ENCODE data around the gene MYT1. TPM values are rescaled to one million over a fixed set of nuclear protein-coding genes. Genes with fewer than 3 reads are reported as not detected.
A peak's percentile ranks its signal among the peaks of the same experiment; 100 is the strongest.

The MYT1 gene
- total RNA-seq, 1 donor from 2014 or later = not detected

DNA sequence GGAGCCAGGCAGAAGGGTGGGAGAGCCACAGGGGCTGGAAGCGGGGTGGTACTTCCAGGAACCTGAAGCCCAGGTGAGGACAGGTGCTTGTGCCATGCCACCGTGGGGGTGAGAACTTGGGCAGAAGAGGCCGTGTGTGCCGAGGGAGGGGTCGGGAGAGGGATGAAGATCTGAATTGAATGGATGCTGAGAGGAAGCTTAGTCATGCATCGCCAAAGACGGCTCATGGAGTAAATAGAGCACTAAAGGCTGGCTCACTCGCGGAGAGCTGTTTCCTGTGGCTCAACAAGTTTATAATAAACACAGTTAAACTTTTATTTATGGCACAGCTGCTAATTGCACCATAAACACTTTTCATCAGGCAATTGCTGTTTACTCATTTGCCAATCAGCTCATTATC is 21.7 kb upstream of the MYT1 start:
- ATAC-seq (no peak), DNase-seq (peak; percentile 13)
- Histone ChIP-seq H3K36me3 (no peaks in the 10 kb centered on the region), H3K9me3 (no peaks in the 10 kb centered on the region), H3K4me1 (no peaks in the 10 kb centered on the region), H3K4me3 (no peak overlapping the region), H3K27ac (no peak overlapping the region), H3K27me3 (ENCODE audit: low read depth) (peaks cover 19% of the 10 kb centered on the region)
- intact Hi-C loops (cut with DNase I) = no loop called here
- TF ChIP-seq, protein P1, sequence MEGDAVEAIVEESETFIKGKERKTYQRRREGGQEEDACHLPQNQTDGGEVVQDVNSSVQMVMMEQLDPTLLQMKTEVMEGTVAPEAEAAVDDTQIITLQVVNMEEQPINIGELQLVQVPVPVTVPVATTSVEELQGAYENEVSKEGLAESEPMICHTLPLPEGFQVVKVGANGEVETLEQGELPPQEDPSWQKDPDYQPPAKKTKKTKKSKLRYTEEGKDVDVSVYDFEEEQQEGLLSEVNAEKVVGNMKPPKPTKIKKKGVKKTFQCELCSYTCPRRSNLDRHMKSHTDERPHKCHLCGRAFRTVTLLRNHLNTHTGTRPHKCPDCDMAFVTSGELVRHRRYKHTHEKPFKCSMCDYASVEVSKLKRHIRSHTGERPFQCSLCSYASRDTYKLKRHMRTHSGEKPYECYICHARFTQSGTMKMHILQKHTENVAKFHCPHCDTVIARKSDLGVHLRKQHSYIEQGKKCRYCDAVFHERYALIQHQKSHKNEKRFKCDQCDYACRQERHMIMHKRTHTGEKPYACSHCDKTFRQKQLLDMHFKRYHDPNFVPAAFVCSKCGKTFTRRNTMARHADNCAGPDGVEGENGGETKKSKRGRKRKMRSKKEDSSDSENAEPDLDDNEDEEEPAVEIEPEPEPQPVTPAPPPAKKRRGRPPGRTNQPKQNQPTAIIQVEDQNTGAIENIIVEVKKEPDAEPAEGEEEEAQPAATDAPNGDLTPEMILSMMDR (IDR thresholded peaks at IDR 0.05) = no peak

DNA sequence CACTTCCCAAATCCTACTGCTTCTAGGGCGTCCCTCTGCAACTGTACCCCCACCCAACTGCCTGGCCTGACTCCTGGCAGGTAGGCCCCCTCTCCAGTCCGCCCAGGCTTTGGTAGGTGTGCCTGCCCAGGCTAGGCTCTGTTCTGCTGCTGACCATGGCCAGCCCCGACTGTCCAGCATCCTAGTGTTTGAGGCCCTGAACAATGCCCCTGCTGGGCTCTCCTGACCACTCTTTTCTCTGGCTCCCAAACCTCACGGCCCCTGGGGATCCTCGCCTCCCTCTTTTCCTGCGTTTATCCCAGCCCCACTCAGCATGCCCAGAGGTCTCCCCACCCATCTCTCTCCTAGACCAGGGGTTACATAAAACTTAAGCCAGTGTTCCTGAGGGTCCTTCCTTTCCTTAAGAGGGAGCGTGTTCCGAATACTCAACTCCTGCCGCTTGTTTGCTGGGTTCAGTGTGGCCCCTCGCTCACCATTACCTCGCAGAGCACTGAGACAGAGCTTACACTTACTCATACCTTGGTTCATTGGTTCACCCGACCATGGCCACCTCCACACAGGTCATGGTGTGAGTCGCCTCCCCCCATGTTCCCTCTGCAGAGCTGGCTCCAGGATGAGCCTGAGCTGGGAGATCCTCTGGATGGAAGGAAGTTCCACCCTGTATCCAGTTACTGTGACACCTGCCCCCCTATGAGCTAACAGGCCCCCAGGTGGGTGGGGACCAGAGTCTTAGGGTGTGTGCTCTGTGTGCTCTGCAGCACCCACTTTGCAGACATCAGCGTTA is 21.0 kb upstream of the MYT1 start:
- DNase-seq (peak; percentile 34), ATAC-seq (no peak)
- Histone ChIP-seq H3K9me3 (no peaks in the 10 kb centered on the region), H3K4me1 (no peaks in the 10 kb centered on the region), H3K27ac (no peak overlapping the region), H3K36me3 (no peaks in the 10 kb centered on the region), H3K4me3 (no peak overlapping the region), H3K27me3 (ENCODE audit: low read depth) (peaks cover 19% of the 10 kb centered on the region)
- intact Hi-C loops (cut with DNase I) = no loop called here
- TF ChIP-seq, protein P1 (IDR thresholded peaks at IDR 0.05) = no peak

DNA sequence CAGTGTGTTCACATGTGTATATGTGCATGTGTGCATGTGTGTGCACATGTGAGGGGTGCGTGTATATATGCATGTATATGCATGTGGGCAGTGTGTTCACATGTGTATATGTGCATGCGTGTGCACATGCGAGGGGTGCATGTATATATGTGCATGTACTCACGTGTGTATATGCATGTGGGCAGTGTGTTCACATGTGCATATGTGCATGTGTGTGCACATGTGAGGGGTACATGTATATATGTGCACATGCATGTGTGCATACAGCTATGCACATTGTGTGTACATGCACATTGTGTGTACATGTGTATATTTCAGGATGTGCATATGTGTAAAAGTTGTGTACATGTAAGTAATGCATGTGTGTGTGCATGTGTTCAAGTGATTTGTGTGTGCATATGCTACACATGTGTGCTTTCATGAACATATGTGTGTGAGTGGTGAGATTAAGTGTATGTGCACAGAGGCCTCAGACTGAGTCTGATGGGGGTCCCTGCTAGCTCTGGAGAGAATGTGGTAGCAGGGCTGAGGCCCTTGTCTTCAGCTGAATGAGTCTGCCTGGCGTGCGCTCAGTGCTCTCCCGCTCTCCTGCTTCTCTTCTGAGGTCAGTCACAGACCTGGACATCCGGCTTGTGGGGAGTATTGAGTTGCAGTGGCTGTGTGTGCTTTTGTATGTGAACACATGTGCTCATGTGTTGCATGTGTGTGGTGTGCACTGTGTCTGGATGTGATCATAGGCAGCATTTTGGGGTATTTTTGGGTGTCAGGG is 19.9 kb upstream of the MYT1 start:
- intact Hi-C loops (cut with DNase I) = no loop called here
- Histone ChIP-seq H3K27ac (no peak overlapping the region), H3K9me3 (no peaks in the 10 kb centered on the region), H3K4me1 (no peaks in the 10 kb centered on the region), H3K27me3 (ENCODE audit: low read depth) (peaks cover 19% of the 10 kb centered on the region), H3K36me3 (no peaks in the 10 kb centered on the region), H3K4me3 (no peak overlapping the region)
- peak; percentile 14 for DNase-seq
- TF ChIP-seq, protein P1 (IDR thresholded peaks at IDR 0.05) = no peak
- no peak for ATAC-seq

DNA sequence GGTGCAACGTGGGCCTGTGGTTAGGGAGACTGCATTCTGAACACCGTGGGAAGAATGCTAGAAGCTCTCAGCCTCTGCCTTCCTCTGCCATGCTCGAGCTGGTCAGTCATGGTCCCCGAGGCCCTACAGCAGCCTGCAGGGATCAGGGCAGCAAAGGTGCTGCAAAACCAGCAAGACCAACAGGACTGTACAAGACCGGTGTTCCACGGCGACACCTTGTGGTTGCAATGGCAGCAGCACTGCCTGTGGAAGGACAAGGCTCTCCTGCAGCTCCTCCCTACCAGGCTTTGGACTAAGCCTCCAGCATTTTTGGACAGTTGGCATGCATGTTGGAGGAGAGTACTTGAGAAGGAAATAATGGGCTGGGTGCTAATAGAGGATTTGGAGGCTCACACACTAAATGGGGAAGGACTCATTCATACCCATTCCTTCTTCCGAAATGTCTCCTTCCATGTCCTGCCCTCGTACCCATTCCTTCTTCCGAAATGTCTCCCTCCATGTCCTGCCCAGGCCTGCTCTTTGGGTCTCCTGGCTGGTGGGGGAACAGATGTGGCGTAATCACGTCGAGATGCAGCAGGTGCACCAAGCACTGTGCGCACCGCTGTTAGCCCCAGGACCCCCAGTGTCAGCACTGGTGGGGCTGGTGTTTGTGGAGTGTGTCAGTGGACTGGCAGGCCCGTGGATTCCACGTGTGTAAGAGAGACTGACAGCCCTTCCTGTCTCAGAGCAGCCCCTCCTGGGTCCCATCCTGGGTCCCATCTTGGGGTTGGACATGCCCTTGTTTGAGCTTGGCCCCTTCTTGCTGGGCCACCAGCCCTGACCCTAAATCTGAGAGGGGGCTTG is 18.6 kb upstream of the MYT1 start:
- intact Hi-C loops (cut with DNase I) = no loop called here
- TF ChIP-seq, protein P1 (IDR thresholded peaks at IDR 0.05) = no peak
- no peak for ATAC-seq
- H3K9me3 ChIP-seq = no peaks in the 10 kb centered on the region
- peaks cover 18% of the 10 kb centered on the region for H3K27me3 ChIP-seq (ENCODE audit: low read depth)
- H3K36me3 ChIP-seq = no peaks in the 10 kb centered on the region
- H3K27ac ChIP-seq = no peak overlapping the region
- DNase-seq = peak; percentile 30
- H3K4me1 ChIP-seq = no peaks in the 10 kb centered on the region
- H3K4me3 ChIP-seq = no peak overlapping the region

DNA sequence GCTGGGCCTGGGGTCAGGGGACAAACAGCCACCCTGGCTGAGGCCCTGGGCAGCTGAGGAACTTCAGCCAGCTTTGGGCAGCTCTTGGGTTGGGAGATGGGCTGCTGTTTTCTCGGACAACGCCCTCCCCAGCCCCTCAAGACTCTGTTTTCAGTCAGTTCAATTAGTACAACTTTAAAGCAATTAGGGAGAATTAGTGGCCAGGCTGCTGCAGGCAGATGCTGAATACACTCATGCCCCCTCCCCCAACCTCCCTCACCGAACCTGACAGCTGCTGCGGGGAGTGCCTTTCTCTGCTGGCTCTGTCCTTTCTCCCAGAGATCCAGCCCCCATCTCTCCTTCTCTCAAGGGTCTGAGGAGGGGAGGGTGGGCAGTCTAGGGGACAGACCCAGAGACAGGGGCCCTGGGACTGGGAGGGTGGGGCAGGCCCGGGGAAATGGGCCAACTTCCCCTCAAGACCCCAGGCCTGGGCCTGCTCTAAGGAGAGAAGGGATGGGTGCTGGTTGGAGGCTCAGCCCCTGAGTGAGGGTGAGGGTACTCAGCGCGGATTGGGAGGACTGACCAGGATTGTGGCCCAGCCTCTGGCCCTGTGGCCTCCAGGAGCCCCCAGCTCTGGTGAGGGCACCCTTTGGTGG is 17.8 kb upstream of the MYT1 start:
- ATAC-seq = no peak
- Histone ChIP-seq H3K36me3 (no peaks in the 10 kb centered on the region), H3K27ac (no peak overlapping the region), H3K4me1 (no peaks in the 10 kb centered on the region), H3K9me3 (no peaks in the 10 kb centered on the region), H3K27me3 (ENCODE audit: low read depth) (peaks cover 12% of the 10 kb centered on the region), H3K4me3 (no peak overlapping the region)
- intact Hi-C loops (cut with DNase I) = no loop called here
- TF ChIP-seq, protein P1 (IDR thresholded peaks at IDR 0.05) = no peak
- peak; percentile 10 for DNase-seq

All from lower lobe of right lung (tissue), 2 donors.